Ammon's horn (tissue), 1 donor: ENCODE data around the gene ATG16L1.
A peak's percentile ranks its signal among the peaks of the same experiment; 100 is the strongest.

ENCODE experiments used
- DNase-seq: peaks from one replicate; pipeline ENCODE4 v3.0.0-alpha.2; 2016; ENCODE audit warnings: low spot score

The ATG16L1 gene

GRCh38 chr2:233227346-233227978 lies 24.0 kb upstream of the ATG16L1 start:
- no peak for DNase-seq

- DNase-seq, result no peak
These were observed 23.1 kb upstream of the ATG16L1 start for GRCh38 chr2:233228376-233228775.

- DNase-seq, result no peak
These were observed 17.7 kb upstream of the ATG16L1 start for GRCh38 chr2:233233618-233234230.

- no peak for DNase-seq
These were observed 17.2 kb upstream of the ATG16L1 start for GRCh38 chr2:233234264-233234663.

GRCh38 chr2:233234996-233235395 lies 16.5 kb upstream of the ATG16L1 start:
- no peak for DNase-seq

GRCh38 chr2:233235977-233236376 lies 15.5 kb upstream of the ATG16L1 start:
- no peak for DNase-seq

- DNase-seq, result no peak
These were observed 14.5 kb upstream of the ATG16L1 start for GRCh38 chr2:233236820-233237589.

- DNase-seq, result no peak
These were observed 10.6 kb upstream of the ATG16L1 start for GRCh38 chr2:233240897-233241296.

GRCh38 chr2:233241803-233242202 lies 9.7 kb upstream of the ATG16L1 start:
- DNase-seq, result no peak

GRCh38 chr2:233242231-233242927 lies 9.1 kb upstream of the ATG16L1 start:
- peak; percentile 58 for DNase-seq

GRCh38 chr2:233243348-233243747 lies 8.1 kb upstream of the ATG16L1 start:
- DNase-seq, result no peak

GRCh38 chr2:233244818-233245217 lies 6.7 kb upstream of the ATG16L1 start:
- no peak for DNase-seq

GRCh38 chr2:233245406-233245805 lies 6.1 kb upstream of the ATG16L1 start:
- no peak for DNase-seq

GRCh38 chr2:233247116-233247515 lies 4.4 kb upstream of the ATG16L1 start:
- DNase-seq, result no peak

- no peak for DNase-seq
These were observed 3.7 kb upstream of the ATG16L1 start for GRCh38 chr2:233247744-233248143.

- peak; percentile 48 for DNase-seq
These were observed 2.5 kb upstream of the ATG16L1 start for GRCh38 chr2:233248999-233249398.

GRCh38 chr2:233250568-233250967 lies 905 bp upstream of the ATG16L1 start:
- no peak for DNase-seq

GRCh38 chr2:233250985-233251305 lies 528 bp upstream of the ATG16L1 start:
- no peak for DNase-seq

- DNase-seq, result no peak
These were observed 754 bp downstream of the ATG16L1 start for GRCh38 chr2:233252227-233252626.

GRCh38 chr2:233255151-233255550 lies 3.7 kb downstream of the ATG16L1 start:
- no peak for DNase-seq

GRCh38 chr2:233256048-233256447 lies 4.6 kb downstream of the ATG16L1 start:
- no peak for DNase-seq

GRCh38 chr2:233258211-233258610 lies 6.7 kb downstream of the ATG16L1 start:
- DNase-seq, result no peak

- DNase-seq, result no peak
These were observed 8.3 kb downstream of the ATG16L1 start for GRCh38 chr2:233259730-233260129.
